Activated gamma-delta T cell (primary cell): Measurements from ENCODE around the gene ZNF81.
"Not testable (repeated sequence)": the region's sequence is repeated elsewhere in the genome, so short reads cannot be mapped to it uniquely, and the experiment has no call there.

Source experiments
- DNase-seq: peaks from one replicate; lab custom pipeline; 2025; lab: John Stamatoyannopoulos, UW
- total RNA-seq, 2 donors: gene quantifications; one replicate each; lab custom pipeline; 2026; lab: John Stamatoyannopoulos, UW

ZNF81 gene
- 26.3 to 28.8 reads per million in 2 donors for total RNA-seq

DNA sequence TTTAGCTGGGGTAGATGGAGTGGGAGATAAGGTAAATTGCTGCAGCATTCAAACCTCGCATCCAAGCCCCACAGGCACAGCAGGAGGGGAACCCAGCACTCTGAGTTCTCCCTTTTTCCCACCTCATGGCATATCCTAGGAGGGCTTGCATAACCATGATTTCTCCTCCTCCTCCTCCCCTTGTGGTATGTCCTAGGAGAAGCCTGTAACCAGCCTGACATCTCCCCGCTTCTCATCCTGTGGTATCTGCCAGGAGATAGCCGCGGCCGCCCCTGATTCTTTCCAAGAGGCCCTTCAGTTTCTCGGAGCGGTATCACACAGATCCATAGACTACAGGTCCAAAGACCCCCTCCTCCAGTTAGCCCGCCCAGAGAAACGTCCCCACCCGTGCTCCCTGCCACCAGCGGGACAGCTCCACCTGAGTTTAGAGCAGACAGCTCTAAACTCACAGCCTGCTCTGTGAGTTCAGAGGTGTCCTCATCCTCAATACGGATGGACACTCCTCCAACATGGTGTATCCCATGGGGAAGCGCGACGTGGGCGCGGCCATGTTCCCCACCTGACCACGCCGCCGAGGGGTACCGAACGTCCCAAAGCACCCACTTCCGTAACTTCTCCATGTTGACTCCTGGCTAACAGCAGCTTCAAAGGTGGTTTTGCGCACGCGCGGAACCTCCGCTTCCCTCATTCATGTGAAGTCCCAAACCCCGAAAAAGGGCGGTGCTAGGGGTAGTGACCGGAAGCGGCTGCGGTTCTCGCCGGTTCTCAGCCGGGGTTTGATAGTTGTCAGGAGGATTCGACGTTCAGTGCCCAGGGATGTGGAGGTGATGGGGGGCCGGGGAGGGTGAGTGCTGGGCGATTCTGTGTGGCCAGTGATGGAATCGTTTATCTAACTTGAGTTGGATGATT, at the start of gene ZNF81:
Gene ZNF81, plus strand, starts transcription at position 739 of the 909 bp plus-strand sequence. CDS start 9,366 bp downstream, outside the sequence.
- DNase-seq = peak; percentile 77

DNA sequence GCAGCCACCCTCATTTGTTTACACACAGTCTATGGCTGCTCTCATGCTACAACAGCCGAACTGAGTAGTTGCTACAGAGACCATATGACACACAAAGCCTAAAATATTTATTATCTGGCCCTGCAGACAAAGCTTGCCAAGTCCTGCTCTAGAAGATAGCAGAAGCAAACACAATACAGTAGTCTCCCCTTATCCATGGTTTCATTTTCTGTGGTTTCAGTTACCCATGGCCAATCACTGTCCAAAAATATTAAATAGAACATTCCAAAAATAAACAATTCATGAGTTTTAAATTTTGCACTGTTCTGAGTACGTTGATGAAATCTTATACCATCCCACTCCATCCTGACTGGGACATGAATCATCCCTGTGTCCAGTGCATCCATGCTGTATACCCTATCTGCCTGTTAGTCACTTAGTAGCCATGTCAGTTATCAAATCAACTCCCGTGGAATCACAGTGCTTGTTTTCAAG, 40.2 kb upstream of the ZNF81 start:
- no peak for DNase-seq

DNA sequence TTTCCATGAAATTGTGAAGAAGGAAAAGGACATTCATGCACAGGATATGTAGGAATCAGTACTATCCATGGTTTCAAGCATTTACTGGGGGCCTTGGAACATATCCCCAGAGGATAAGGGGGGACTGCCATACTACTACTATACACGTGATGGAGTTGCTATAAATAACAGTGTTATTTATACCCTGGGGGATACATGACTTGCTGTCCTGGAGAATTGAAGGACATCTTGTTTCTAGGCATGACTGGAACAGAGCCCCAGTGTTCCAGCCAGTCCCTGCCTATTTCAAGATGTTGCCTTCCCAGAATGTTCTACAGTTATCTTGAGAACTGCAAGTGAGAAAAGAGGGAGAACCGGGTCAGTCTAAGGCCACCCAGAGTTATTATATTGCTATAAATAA, 39.6 kb upstream of the ZNF81 start:
- no peak for DNase-seq

DNA sequence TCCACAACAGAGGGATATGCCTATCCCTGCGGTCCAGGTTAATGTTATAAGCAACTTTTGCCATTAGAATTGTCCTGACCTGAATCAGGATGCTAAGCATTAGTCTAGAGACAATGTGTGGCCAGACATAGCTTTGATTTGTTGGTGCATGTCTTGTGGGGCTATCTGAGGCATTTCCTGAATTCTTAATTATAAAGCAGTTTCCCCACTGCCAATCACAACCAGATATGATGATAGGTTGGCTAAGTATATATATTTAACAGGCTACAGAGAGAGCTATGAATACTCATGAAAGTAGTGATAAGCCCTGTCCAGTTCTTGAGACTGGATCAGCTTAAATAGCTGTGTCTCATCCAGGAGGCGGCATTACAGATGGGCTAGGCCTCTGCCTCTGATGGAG, 37.8 kb upstream of the ZNF81 start:
- DNase-seq = no peak

DNA sequence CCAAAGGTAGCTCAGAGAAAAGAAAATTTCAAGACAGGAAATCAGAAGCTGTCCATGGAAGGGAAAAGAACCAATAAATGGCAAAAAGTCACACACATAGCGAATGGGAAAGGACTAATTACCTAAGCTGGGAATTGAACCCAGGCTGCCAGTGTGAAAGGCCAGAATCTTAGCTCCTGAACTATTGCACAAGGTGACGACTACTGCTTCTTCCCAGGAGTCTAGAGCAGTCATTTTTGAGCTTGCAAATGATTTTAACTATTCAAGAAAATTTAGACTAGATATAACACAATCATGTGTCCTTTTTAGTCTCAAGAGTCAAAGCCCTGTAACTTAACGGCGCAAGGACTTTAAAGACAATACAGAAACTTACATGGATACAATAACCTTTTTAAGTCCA, 34.1 kb upstream of the ZNF81 start:
- DNase-seq = no peak

DNA sequence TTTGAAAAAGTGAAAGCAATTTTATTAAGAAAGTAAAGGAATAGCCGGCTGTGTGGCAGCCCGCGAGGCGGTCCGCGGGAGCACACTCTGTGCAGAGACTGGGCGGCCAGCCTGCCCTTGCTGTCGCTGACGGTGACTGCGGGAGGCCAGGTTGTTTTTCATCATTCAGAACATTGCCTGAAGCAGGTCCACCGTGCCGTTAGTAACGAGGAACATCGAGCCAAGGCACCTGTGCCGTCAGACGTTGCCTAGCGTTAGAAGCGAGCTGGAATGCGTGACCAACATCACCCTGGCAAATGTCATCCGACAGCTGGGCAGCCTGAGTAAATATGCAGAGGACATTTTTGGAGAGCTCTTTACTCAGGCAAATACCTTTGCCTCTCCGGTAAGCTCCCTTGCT, 33.6 kb upstream of the ZNF81 start:
- DNase-seq = not testable (repeated sequence)

DNA sequence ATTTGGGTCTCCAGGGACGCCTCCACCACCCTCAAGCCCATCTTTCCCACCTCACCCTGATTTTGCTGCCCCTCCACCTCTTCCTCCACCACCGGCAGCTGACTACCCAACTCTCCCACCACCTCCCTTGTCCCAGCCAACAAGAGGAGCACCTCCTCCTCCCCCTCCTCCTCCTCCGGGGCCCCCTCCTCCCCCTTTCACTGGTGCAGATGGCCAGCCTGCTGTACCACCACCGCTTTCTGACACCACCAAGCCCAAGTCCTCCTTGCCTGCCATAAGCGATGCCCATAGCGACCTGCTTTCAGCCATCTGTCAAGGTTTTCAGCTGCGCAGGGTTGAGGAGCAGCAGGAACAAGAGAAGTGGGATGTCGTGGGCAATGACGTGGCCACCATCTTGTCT, 32.4 kb upstream of the ZNF81 start:
- DNase-seq = no peak

DNA sequence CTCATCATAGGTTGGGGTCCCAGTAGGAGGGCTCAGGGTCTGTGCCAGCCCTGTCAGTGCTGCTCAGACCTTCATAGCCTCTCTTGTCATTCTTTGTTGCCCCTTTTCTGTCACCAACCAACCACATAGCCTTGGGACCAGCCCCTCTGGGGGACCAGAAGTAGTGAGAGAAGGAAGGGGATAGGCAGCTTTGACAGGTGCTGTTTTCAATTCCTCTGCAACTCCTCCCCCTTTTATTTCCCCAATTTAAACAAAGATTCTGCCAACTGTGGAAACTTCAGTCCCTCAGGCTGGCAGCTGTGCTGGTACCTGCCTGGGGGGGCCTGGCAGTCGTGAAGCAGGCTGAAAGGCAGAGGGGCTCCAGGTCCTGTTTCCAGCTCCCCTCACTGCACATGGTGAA, 30.9 kb upstream of the ZNF81 start:
- not testable (repeated sequence) for DNase-seq

DNA sequence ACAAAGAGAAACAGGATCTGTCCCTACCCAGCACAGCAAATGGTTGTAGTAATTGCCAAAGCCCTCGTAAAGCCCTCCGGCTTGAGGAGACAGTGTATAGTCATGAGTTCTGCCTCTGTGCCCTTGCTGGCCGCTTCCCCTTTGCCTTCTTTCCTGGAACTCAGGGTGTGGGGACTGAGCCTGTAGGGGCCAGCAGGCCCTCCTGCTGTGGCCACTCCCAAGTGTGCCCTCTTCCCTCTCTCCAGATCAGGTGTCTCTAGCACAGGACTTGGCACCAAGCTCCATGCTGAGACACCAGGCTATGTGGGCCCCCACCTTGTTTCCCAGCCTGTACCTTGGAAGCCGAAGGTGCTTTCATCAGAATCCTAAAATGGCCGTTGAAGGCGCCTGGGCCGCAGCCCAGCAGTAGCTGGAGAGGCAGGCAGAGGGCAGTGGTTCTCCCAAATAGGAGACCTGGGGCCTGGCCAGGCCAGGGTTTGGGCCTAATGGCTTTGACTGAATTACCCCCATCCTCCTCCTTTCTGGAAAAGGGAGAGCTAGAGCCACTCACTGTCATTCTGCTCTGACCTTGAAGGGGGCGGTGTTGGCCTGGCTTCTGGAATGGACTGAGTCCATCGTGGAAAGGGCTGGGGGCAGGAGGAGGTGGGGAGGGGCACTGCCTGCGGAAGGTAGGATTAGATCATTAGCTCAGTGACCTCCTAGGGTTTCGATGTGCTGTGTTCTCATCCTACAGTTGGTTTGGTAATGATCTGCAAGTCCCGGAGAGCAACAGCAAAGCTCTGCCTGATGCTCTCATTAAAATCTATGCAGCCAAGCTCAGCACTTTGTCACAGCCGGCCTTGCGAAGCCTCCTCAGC, 30.1 kb upstream of the ZNF81 start:
- DNase-seq = not testable (repeated sequence)

DNA sequence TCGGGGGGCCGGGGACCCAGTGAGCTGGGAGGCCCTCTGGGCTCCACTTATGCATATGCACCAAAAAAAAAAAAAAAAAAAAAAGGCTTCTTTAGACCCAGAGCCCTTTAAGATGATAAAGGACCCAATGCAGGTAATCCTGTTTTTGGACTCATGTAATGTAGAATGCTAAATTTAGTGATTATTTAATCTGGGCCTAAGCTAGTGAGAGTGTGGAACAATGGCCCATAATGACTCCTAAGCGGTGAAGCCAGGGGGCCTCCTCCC, 29.5 kb upstream of the ZNF81 start:
- not testable (repeated sequence) for DNase-seq

DNA sequence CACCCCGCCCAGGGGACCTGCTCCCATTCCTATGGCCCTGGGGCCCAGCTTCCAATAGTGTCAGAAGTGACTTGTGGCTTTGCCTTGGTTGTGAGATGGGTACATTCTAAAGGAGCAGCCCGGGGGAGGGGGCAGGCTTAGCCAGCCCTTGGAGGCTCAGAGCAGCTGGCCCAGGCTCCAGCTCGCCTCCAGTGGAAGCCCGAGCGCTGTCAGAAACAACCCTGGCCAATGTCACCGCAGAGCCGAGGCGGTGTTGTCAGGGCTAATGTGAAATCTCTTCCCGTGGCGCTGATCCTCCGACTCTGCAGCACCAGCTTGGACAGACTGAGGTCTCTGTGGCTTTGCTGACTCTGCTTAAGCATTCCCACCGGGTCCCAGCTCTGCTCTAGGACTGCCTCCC, 29.2 kb upstream of the ZNF81 start:
- no peak for DNase-seq

DNA sequence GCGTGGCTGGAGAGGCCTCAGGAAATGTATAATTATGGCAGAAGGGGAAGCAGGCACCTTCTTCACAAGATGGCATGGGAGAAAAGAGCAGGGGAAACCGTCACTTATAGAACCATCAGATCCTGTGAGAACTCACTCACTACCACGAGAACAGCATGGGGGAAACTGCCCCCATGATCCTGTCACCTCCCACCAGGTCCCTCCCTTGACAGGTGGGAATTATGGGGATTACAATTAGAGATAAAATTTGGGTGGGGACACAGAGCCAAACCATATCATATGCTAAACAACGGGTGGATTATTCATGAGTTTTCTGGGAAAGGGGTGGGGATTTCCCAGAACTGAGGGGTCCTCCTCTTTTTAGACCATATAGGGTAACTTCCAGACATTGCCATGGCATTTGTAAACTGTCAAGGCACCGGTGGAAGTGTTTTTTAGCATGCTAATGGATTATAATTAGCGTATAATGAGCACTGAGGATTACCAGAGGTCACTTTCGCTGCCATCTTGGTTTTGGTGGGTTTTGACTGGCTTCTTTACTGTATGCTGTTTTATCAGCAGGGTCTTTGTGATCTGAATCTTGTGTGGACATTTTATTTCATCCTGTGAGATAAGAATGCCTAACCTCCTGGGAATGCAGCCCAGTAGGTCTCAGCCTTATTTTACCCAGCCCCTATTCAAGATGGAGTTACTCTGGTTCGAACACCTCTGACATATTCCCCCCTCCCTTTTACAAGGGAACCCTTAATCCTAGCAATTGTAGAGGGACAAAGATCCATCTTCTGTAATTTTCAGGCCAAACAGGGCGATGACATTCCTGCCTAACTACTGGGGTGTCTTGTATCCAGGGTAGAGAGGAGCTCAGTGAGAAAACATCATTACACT, 27.6 kb upstream of the ZNF81 start:
- no peak for DNase-seq

DNA sequence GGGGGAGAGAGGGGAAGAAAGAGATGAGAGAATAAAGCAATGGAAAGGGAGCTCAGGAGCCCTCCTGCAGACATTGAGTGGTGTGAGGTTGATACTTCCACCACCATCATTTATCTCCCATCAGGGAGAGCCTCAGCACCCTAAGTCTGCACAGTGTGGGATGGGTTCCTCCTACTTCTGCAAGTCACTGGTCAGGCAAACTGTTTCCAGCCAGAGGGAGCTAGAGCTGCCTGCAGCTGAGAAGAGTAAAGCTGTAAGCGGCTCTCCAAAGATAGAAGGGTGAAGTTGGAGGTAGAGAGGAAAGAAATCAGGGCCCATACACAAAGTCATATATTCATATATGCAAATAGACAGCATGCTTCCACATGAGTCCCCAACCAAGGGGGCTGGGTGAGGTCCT, 21.9 kb upstream of the ZNF81 start:
- DNase-seq = no peak

DNA sequence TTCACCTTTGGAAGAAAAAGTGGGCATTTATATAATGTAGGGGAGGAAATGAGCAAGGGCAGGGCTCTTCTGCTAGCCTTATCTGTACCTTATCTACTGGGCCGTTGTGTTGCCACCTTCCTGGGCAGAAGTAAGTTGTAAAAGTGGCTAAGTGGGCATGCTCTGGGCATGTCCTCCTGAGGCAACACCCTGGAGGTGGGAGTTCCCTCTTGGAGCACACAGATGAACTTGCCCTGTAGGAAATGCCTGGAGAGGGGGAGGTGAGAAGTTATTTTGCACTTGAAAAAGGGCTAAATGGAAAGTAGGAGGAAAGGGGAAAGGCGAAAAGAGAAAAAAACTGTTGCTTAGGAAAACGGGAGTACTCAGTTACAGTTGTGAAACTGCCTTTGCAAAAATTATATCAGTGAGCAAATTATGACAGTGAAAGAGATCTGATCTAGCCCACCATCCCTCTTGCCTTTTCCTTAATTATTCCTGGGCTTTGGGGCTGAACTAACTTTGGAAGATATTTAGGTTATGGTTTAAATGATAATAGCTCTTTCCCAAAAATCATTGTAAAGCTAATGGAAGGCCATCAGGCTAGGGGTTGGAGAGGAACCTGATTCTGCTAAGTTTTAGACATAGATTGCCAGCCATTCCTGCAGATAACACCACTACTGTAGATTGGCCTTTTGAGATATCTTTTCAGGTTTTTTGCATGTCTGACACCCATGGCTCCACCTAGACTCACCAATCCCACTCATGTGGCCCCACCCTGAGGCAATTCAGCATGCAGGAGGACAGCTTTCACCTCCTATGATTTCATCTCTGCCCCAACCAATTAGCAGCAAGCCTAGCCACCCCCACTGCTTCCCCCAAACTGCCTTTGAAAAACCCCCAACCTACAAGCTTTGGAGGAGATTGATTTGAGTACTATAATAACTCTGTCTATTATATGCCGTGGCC, 20.5 kb upstream of the ZNF81 start:
- no peak for DNase-seq

DNA sequence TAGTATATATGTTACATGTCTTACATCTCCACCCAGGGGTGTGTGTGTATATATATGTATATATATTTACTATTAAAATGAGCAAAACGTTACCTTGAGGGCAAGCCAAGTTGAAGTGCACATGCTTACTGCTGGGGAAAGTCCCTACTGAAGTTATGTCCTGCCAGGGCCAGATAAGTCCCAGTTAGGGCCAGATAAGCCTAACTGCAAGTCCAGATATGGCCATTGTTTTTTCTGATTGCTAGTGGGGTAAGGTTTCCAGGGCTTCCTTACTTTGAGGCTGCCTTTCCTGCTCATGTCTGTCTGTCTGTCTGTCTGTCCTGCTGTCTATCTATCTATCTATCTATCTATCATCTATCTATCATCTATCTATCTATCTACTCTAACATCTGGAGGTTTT, 19.3 kb upstream of the ZNF81 start:
- no peak for DNase-seq

DNA sequence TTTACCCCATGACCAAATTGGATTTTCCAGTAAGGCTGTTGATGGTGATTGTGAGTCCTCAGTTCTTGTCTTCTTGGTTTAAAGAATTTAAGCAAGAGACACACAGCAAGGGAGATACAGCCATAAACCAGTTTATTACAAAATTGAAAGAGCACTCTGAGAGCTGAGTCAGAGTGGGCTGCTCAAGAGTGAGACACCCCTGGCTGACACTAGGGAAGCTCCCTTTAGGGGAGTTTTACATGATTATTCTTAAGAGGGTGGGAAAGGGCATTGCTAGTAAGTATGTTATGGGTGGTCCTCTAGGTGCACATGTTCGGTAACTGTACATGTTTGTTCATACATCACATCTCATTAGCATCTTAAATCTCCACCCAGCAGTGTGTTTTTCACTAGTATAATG, 18.8 kb upstream of the ZNF81 start:
- DNase-seq = no peak

DNA sequence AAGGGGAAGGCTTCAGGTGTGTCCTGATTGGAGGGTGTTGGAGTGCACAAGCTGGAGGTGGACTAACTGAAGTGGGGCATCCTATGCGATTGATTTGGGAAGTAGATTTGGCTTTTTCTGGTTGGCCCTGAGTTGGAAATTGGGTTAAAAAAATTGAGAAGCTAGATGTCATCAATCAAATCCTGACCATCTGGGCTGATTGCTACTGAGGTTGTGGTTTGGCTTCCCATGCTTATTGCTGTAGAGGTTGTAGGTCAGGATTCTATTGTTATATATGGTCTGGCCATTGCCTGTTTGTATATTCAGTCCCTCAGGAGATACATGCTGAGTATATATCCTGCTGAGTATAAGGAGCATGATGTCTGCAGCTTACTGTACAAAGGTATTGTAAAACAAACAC, 7.7 kb upstream of the ZNF81 start:
- no peak for DNase-seq

DNA sequence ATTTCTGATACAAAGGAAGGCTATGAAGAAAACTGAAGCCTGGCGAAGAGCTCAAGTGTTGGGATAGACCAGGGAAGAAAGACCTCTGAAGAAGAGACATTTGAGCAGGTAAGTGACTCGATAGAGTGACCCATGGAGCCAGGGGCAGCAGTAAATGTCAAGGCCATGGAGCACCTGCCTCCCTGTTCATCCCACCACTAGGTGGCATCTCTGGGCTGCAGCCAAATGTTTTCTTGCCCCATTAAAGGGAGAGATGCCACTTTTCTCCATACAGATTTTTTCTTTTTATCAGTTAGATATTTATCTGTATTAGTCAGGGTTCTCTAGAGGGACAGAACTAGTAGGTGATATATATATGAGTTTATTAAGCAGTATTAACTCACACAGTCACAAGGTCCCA, 4.9 kb upstream of the ZNF81 start:
- no peak for DNase-seq

DNA sequence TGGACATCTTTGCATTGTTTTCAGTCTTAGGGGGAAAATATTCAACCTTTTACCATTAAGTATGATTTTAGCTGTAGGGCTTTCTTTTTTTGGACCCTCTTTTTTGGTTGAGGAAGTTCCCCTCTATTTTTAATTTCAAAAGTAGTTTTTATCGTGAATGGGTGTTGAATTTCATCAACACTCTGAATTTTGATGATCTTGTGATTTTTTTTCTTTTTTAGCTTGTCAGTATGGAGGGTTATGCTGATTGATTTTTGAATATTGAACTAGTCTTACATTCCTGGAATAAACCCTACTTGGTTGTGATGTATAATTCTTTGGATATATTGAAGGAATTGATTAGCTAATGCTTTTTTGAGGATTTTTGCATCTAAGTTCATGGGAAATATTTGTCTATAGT, 1.7 kb downstream of the ZNF81 start:
- no peak for DNase-seq

DNA sequence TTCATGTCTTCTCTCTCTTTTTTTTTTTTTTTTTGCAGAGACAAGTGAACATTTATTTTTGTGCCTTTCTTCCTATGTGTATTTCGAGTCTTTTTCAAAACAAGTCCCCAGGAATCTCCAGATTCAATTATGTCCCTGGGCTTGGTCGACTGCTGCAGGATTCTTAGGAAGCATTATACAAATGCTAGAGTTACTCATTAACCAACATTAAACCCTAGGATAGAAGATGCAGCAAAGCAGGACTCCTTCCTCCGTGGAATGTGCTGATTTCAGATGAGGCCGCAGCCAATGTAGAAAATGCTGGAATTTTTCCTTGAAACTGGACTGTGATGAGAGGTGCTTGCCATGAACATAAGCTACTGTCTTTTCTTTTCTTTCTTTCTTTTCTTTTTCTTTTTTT, 3.4 kb downstream of the ZNF81 start:
- DNase-seq = no peak

DNA sequence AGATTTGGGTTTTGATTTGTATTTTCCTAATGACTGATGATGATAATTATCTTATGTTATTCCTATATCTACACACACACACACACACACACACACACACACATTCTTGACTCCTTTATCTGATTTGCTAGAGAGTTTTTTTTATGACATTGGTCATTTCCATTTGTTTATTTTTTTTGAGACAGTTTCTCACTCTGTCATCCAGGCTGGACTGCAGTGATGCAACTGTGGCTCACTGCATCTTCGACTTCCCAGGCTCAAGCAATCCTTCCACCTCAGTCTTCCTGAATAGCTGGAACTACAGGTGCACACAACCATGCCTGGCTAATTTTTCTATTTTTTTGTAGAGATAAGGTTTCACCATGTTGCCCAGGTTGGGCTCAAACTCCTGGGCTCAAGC, 6.7 kb downstream of the ZNF81 start:
- DNase-seq = no peak
